Lung (tissue), 12 donors: ENCODE results near the gene FIS1. TPM values are rescaled to one million over a fixed set of nuclear protein-coding genes. Genes with fewer than 3 reads are reported as not detected.
A peak's percentile ranks its signal among the peaks of the same experiment; 100 is the strongest.
"Not testable (repeated sequence)": the region's sequence is repeated elsewhere in the genome, so short reads cannot be mapped to it uniquely, and the experiment has no call there.

Experiments
- ATAC-seq: fragments of 200-7000 bp; cut with Tn5 transposase; one replicate; pipeline ENCODE4 v1.9.1; 2020; ENCODE audit warnings: moderate number of reproducible peaks; ENCODE audit not compliant: insufficient read depth, low FRiP score
- DNase-seq, 3 donors: peaks; one replicate each; pipeline ENCODE4 v3.0.0-alpha.2; 2013 to 2017
- H3K27ac ChIP-seq, 2 donors: one replicate each; pipeline ENCODE4 v1.5.1; 2013; ENCODE audit warnings: mild to moderate bottlenecking in 2 of 2, moderate library complexity in 2 of 2, control low read depth in 1 of 2, inconsistent platforms in 1 of 2, low read depth in 1 of 2, low read length in 1 of 2
- H3K27me3 ChIP-seq, 3 donors: one replicate each; pipeline ENCODE4 v1.5.1; 2013; ENCODE audit warnings: low read length in 2 of 3; ENCODE audit not compliant: control insufficient read depth in 3 of 3, insufficient read depth in 3 of 3
- H3K36me3 ChIP-seq, 4 donors: one replicate each; pipeline ENCODE4 v1.5.1; 2013; ENCODE audit warnings: low read length in 4 of 4, mild to moderate bottlenecking in 1 of 4, moderate library complexity in 1 of 4; ENCODE audit not compliant: control insufficient read depth in 4 of 4, insufficient read depth in 4 of 4
- H3K4me1 ChIP-seq, 5 donors: one replicate each; pipeline ENCODE4 v1.5.1; 2013; ENCODE audit warnings: low read length in 5 of 5, mild to moderate bottlenecking in 2 of 5, moderate library complexity in 1 of 5; ENCODE audit not compliant: control insufficient read depth in 5 of 5, insufficient read depth in 5 of 5
- H3K4me3 ChIP-seq: one replicate; pipeline ENCODE4 v1.5.1; 2013; ENCODE audit warnings: mild to moderate bottlenecking, control low read depth, moderate library complexity
- H3K9ac ChIP-seq, 2 donors: one replicate each; pipeline ENCODE4 v1.5.1; 2013; ENCODE audit warnings: low read length in 2 of 2, control low read depth in 1 of 2; ENCODE audit not compliant: insufficient read depth in 1 of 2
- H3K9me3 ChIP-seq, 4 donors: one replicate each; pipeline ENCODE4 v1.5.1; 2013; ENCODE audit warnings: low read length in 3 of 4, mild to moderate bottlenecking in 1 of 4, moderate library complexity in 1 of 4; ENCODE audit not compliant: control insufficient read depth in 4 of 4, insufficient read depth in 3 of 4
- CTCF ChIP-seq: IDR thresholded peaks from 2 replicates; pipeline ENCODE4 v1.5.1; 2012; ENCODE audit warnings: mild to moderate bottlenecking; ENCODE audit errors: control extremely low read depth, extremely low read depth
- WGBS, 2 donors: extraction: QIAGEN DNeasy Blood & Tissue Kit; methylation state at CpG; one replicate each; pipeline ENCODE4 v1.1.7; 2013; 5-methylcytosine and 5-hydroxymethylcytosine counted together
- polyA plus RNA-seq, 2 donors: library from polyadenylated mRNA; stranded (reverse); fragments of 200-250 nt; gene quantifications; one replicate each; pipeline ENCODE4 v1.2.1, GENCODE V29; 2013
- total RNA-seq, 2 donors: library from RNA; depleted of rRNA in 1 of 2; stranded (reverse); fragments of >200 nt in 1 of 2; gene quantifications; one replicate each; pipeline ENCODE4 v1.2.1, GENCODE V29; 2014 to 2021
- donor health status: control.
- donor health status: control.
- donor health status: Bipolar disorder and iron deficiency.
- donor health status: healthy.
- donor health status: DM: yes; HTN: yes; CAD: no.

The FIS1 gene
- total and polyA plus RNA-seq, 4 donors, result 109 to 235 (median 159) TPM

- ATAC-seq, result no peak
- H3K27me3 ChIP-seq, result no peaks in the 10 kb centered on the region
- H3K36me3 ChIP-seq, result no peaks in the 10 kb centered on the region
- no peak for DNase-seq
- H3K4me3 ChIP-seq, result no peak overlapping the region
- no peak for TF ChIP-seq CTCF
- 65 to 69% methylated on average over 17 of the region's 17 CpGs for WGBS, 2 donors
- H3K4me1 ChIP-seq, result no peaks in the 10 kb centered on the region
- H3K27ac ChIP-seq, result no peak overlapping the region
- H3K9ac ChIP-seq, result no peak overlapping the region
- H3K9me3 ChIP-seq, result no peaks in the 10 kb centered on the region
Measured at GRCh38 chr7:101265622-101266516, 21.0 kb upstream of the FIS1 start.

GRCh38 chr7:101264102-101264706, 19.3 kb upstream of the FIS1 start:
- not testable (repeated sequence) for H3K9ac ChIP-seq, H3K27ac ChIP-seq, H3K4me3 ChIP-seq, H3K4me1 ChIP-seq, DNase-seq, ATAC-seq, H3K27me3 ChIP-seq, H3K9me3 ChIP-seq, H3K36me3 ChIP-seq
- WGBS, 2 donors, result 50 to 71% methylated on average over 6 of the region's 6 CpGs

- Histone ChIP-seq H3K27ac (no peak overlapping the region), H3K4me3 (no peak overlapping the region), H3K36me3 (no peaks in the 10 kb centered on the region), H3K9me3 (no peaks in the 10 kb centered on the region), H3K9ac (no peak overlapping the region), H3K4me1 (no peaks in the 10 kb centered on the region), H3K27me3 (no peaks in the 10 kb centered on the region)
- TF ChIP-seq CTCF, result no peak
- 69 to 77% methylated on average over 7 of the region's 7 CpGs for WGBS, 2 donors
- ATAC-seq (no peak), DNase-seq (peak; percentile 51 to 96 (median 95))
Measured at GRCh38 chr7:101258243-101258731, 13.4 kb upstream of the FIS1 start.

GRCh38 chr7:101255796-101256195, 10.9 kb upstream of the FIS1 start:
- no peak for TF ChIP-seq CTCF
- H3K27me3 ChIP-seq, result no peaks in the 10 kb centered on the region
- H3K27ac ChIP-seq, result no peak overlapping the region
- H3K9ac ChIP-seq, result no peak overlapping the region
- ATAC-seq (no peak), DNase-seq (no peak)
- no peak overlapping the region for H3K4me3 ChIP-seq
- no peaks in the 10 kb centered on the region for H3K9me3 ChIP-seq
- peaks cover 0 to 3% (median 0%) of the 10 kb centered on the region in 4 donors for H3K36me3 ChIP-seq
- H3K4me1 ChIP-seq, result peaks cover 2 to 7% (median 5%) of the 10 kb centered on the region in 5 donors
- WGBS, 2 donors, result 62 to 66% methylated on average over 4 of the region's 4 CpGs

- not testable (repeated sequence) for DNase-seq, H3K4me3 ChIP-seq, ATAC-seq
Measured at GRCh38 chr7:101253199-101253598, 8.3 kb upstream of the FIS1 start.

More at GRCh38 chr7:101253199-101253598, 8.3 kb upstream of the FIS1 start:
- H3K9ac ChIP-seq, H3K27me3 ChIP-seq, H3K36me3 ChIP-seq, H3K27ac ChIP-seq, H3K9me3 ChIP-seq, H3K4me1 ChIP-seq: not testable (repeated sequence)
- 94 to 95% methylated on average over 5 of the region's 5 CpGs for WGBS, 2 donors
